Measurements from ENCODE around the gene SIVA1.

The SIVA1 gene

GRCh38 chr14:104785708-104786080, 32.7 kb downstream of the SIVA1 start:
- no peak for DNase-seq

GRCh38 chr14:104786091-104786586, 33.2 kb downstream of the SIVA1 start:
- no peak for DNase-seq

GRCh38 chr14:104786726-104787675, 34.1 kb downstream of the SIVA1 start:
- no peak for DNase-seq

GRCh38 chr14:104787736-104788135, 34.8 kb downstream of the SIVA1 start:
- no peak for DNase-seq

- DNase-seq: peak; percentile 93
Measured at GRCh38 chr14:104788161-104788818, 35.3 kb downstream of the SIVA1 start.

- DNase-seq: no peak
Measured at GRCh38 chr14:104788873-104789663, 36.1 kb downstream of the SIVA1 start.

GRCh38 chr14:104789752-104790743, 37.1 kb downstream of the SIVA1 start:
- DNase-seq: no peak

- no peak for DNase-seq
Measured at GRCh38 chr14:104791425-104791824, 38.5 kb downstream of the SIVA1 start.

GRCh38 chr14:104792101-104792884, 39.3 kb downstream of the SIVA1 start:
- peak; percentile 35 for DNase-seq

GRCh38 chr14:104792945-104793702, 40.2 kb downstream of the SIVA1 start:
- no peak for DNase-seq

- DNase-seq: no peak
Measured at GRCh38 chr14:104793703-104793959, 40.7 kb downstream of the SIVA1 start.

GRCh38 chr14:104794099-104794498, 41.2 kb downstream of the SIVA1 start:
- DNase-seq: no peak

- no peak for DNase-seq
Measured at GRCh38 chr14:104794631-104794992, 41.7 kb downstream of the SIVA1 start.

GRCh38 chr14:104794993-104795780, 42.2 kb downstream of the SIVA1 start, which contains the start of gene AKT1:
Gene AKT1 (minus strand): TSS chr14:104795748. CDS start chr14:104792643, 3,105 bp downstream.
- no peak for DNase-seq

- peak; percentile 21 for DNase-seq
Measured at GRCh38 chr14:104795781-104796686, 43.1 kb downstream of the SIVA1 start.

- no peak for DNase-seq
Measured at GRCh38 chr14:104796687-104797081, 43.7 kb downstream of the SIVA1 start.

- no peak for DNase-seq
Measured at GRCh38 chr14:104797115-104798044, 44.4 kb downstream of the SIVA1 start.

All from NCI-H1092 treated with DMSO at 0.1 percent for 48 hours (cell line).